K562 (cell line): Measurements from ENCODE around the gene IRF8. TPM values are rescaled to one million over a fixed set of nuclear protein-coding genes. Genes with fewer than 3 reads are reported as not detected.

Source experiments
- DDX20 ChIP-seq: fragments of 450-650 bp; IDR thresholded peaks from 2 replicates; pipeline ENCODE4 v1.6.1; 2016; ENCODE audit warnings: missing genetic modification characterization, low read depth, mild to moderate bottlenecking, missing compliant biosample characterization, moderate library complexity
- PHTF2 ChIP-seq: fragments of 250-450 bp; sonication (Bioruptor Pico); IDR thresholded peaks from 2 replicates; pipeline ENCODE4 v1.5.0; 2021; ENCODE audit warnings: mild to moderate bottlenecking
- TGIF2 ChIP-seq: sonication (generic); formaldehyde crosslinking; IDR thresholded peaks from 2 replicates; pipeline ENCODE4 v1.8.1; 2022; ENCODE audit warnings: mild to moderate bottlenecking, missing genetic modification reagents, moderate library complexity
- ZNF75A ChIP-seq: fragments of 450-650 bp; formaldehyde crosslinking; IDR thresholded peaks from 2 replicates; pipeline ENCODE4 v1.4.0; 2020; ENCODE audit warnings: mild to moderate bottlenecking
- polyA plus RNA-seq, 8 experiments: library from polyadenylated mRNA; depleted of rRNA in 4 of 8; stranded (reverse) in 5 of 8; unstranded in 3 of 8; fragments of >200 nt; fragmentation: Nextera tagmentation in 2 of 8; fragmentation: Illumina TruSeq in 1 of 8; extraction: Ambion mirVana in 2 of 8; extraction: Trizol in 1 of 8; gene quantifications; 2 replicates each; pipeline versions ENCODE4 v1.2.1 to v1.2.3, GENCODE V29; 2011 to 2014; ENCODE audit warnings: inconsistent platforms in 1 of 8, missing spikeins in 1 of 8
- total RNA-seq, 7 experiments: library from RNA; depleted of rRNA in 6 of 7; stranded (reverse); fragments of >200 nt in 6 of 7; fragmentation: Illumina TruSeq in 2 of 7; extraction: Trizol in 2 of 7; gene quantifications; 2 replicates each; pipeline versions ENCODE4 v1.2.1 to v1.2.3, GENCODE V29; 2011 to 2021; ENCODE audit warnings: low replicate concordance in 1 of 7
- TF ChIP-seq, protein P1 (sequence below): fragments of 450-650 bp; IDR thresholded peaks from 2 replicates; pipeline ENCODE4 v1.6.1; 2016; ENCODE audit warnings: low read depth

The IRF8 gene
- total and polyA plus RNA-seq, 9 of the 15 experiments (the other 6 are each of a cell fraction or from before 2014, with no cell fraction given), result 0.01 to 0.98 TPM; not detected in 7

- TF ChIP-seq, protein P1, sequence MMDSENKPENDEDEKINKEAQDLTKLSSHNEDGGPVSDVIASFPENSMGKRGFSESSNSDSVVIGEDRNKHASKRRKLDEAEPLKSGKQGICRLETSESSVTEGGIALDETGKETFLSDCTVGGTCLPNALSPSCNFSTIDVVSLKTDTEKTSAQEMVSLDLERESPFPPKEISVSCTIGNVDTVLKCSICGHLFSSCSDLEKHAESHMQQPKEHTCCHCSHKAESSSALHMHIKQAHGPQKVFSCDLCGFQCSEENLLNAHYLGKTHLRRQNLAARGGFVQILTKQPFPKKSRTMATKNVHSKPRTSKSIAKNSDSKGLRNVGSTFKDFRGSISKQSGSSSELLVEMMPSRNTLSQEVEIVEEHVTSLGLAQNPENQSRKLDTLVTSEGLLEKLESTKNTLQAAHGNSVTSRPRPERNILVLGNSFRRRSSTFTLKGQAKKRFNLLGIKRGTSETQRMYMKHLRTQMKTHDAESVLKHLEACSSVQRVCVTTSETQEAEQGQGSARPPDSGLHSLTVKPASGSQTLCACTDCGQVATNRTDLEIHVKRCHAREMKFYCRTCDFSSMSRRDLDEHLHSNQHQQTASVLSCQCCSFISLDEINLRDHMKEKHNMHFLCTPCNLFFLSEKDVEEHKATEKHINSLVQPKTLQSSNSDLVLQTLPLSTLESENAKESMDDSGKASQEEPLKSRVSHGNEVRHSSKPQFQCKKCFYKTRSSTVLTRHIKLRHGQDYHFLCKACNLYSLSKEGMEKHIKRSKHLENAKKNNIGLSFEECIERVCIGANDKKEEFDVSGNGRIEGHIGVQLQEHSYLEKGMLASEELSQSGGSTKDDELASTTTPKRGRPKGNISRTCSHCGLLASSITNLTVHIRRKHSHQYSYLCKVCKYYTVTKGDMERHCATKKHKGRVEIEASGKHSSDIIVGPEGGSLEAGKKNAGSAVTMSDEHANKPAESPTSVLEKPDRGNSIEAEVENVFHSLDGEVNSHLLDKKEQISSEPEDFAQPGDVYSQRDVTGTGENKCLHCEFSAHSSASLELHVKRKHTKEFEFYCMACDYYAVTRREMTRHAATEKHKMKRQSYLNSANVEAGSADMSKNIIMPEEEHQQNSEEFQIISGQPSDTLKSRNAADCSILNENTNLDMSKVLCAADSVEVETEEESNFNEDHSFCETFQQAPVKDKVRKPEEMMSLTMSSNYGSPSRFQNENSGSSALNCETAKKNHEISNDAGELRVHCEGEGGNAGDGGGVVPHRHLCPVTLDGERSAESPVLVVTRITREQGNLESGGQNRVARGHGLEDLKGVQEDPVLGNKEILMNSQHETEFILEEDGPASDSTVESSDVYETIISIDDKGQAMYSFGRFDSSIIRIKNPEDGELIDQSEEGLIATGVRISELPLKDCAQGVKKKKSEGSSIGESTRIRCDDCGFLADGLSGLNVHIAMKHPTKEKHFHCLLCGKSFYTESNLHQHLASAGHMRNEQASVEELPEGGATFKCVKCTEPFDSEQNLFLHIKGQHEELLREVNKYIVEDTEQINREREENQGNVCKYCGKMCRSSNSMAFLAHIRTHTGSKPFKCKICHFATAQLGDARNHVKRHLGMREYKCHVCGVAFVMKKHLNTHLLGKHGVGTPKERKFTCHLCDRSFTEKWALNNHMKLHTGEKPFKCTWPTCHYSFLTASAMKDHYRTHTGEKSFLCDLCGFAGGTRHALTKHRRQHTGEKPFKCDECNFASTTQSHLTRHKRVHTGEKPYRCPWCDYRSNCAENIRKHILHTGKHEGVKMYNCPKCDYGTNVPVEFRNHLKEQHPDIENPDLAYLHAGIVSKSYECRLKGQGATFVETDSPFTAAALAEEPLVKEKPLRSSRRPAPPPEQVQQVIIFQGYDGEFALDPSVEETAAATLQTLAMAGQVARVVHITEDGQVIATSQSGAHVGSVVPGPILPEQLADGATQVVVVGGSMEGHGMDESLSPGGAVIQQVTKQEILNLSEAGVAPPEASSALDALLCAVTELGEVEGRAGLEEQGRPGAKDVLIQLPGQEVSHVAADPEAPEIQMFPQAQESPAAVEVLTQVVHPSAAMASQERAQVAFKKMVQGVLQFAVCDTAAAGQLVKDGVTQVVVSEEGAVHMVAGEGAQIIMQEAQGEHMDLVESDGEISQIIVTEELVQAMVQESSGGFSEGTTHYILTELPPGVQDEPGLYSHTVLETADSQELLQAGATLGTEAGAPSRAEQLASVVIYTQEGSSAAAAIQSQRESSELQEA, result no peak
- TF ChIP-seq PHTF2 (CRISPR knock-in tag) (no peak), TGIF2 (CRISPR knock-in tag) (no peak), ZNF75A (CRISPR knock-in tag) (no peak), DDX20 (tag) (no peak)
These were observed 20.1 kb upstream of the IRF8 start (continued) for GRCh38 chr16:85878875-85879274.
